Activated CD4-positive, alpha-beta T cell treated with anti-CD3 and anti-CD28 coated beads for 36 hours (primary cell): ENCODE results near the gene NADK2. TPM values are rescaled to one million over a fixed set of nuclear protein-coding genes. Genes with fewer than 3 reads are reported as not detected.
"Not testable (repeated sequence)": the region's sequence is repeated elsewhere in the genome, so short reads cannot be mapped to it uniquely, and the experiment has no call there.

ENCODE experiments used
- ATAC-seq: fragments of 200-7000 bp; cut with Tn5 transposase; one replicate; pipeline ENCODE4 v1.10.0; 2021; ENCODE audit warnings: mild to moderate bottlenecking, moderate library complexity
- CTCF ChIA-PET: fragments of 350-600 bp; sonication (Branson Sonifier 250); formaldehyde crosslinking; loops from one replicate; lab custom pipeline; 2021; ENCODE audit warnings: antibody characterized with exemption; lab: Charles Lee
- POLR2A ChIA-PET: fragments of 350-600 bp; sonication (Branson Sonifier 250); formaldehyde crosslinking; loops from one replicate; lab custom pipeline; 2021; ENCODE audit warnings: antibody characterized with exemption, inconsistent platforms; lab: Charles Lee
- DNase-seq: peaks from one replicate; pipeline ENCODE4 v3.0.0-alpha.2; 2020
- H3K27ac Mint-ChIP-seq: one replicate; pipeline ENCODE4 v1.8.0; 2021; ENCODE audit warnings: mixed read lengths
- H3K27me3 Mint-ChIP-seq: one replicate; pipeline ENCODE4 v1.8.0; 2021; ENCODE audit warnings: mixed read lengths
- H3K36me3 Mint-ChIP-seq: one replicate; pipeline ENCODE4 v1.8.0; 2021; ENCODE audit warnings: low read depth, mixed read lengths
- H3K4me1 Mint-ChIP-seq: one replicate; pipeline ENCODE4 v1.8.0; 2021; ENCODE audit warnings: mixed read lengths
- H3K4me3 Mint-ChIP-seq: one replicate; pipeline ENCODE4 v1.8.0; 2021; ENCODE audit warnings: mild to moderate bottlenecking, moderate library complexity, mixed read lengths
- H3K9me3 Mint-ChIP-seq: one replicate; pipeline ENCODE4 v1.8.0; 2021; ENCODE audit warnings: low read depth, mixed read lengths
- intact Hi-C, 2 experiments: fragments of 100-400 bp; cut with DNase I in 1 of 2; cut with micrococcal nuclease in 1 of 2; formaldehyde crosslinking; loops; one replicate each; pipeline versions ENCODE4 v1.14.2 to v1.15.1; 2022 to 2024; cut with DNase I, micrococcal nuclease
- total RNA-seq, 2 experiments: library from RNA; stranded (reverse); gene quantifications; one replicate each; pipeline ENCODE4 v1.2.3, GENCODE V29; 2021

Gene NADK2
- total RNA-seq, 2 experiments from 2014 or later: 16.1 to 19.3 TPM

DNA sequence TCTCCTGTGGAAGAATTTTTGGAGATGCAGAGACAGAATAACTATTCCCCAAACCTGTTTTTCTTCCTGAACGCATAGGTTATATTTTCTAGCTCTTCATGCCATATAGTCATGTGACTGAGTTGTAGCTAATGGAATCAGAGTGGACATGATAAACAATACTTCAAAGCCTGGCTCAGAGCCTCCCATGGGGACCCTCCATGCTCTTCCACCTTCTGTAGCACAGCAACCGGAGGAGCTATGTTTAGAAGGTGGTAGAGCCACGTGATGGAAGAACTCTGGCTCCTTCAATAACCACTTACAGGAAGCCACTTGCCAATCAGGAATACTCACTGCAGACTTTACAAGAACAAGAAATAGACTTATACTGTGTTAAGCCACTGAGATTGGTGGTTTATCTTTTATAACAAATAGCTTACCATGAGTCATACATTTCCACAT lies 39.2 kb downstream of the NADK2 start:
- intact Hi-C loops: no loop called here
- Mint-ChIP-seq H3K4me1 (peaks cover 3% of the 10 kb centered on the region), H3K27ac (peak overlapping the region; percentile 37), H3K4me3 (no peak overlapping the region), H3K9me3 (no peaks in the 10 kb centered on the region), H3K27me3 (no peaks in the 10 kb centered on the region), H3K36me3 (peaks cover 16% of the 10 kb centered on the region)
- POLR2A ChIA-PET: no interaction called here
- CTCF ChIA-PET: interaction anchor here (0.7 to 1.2 kb wide), 3 partner anchors 11 to 1267 kb away, joined by 3 to 5 read pairs (median 4); no protein-coding TSS in a partner anchor
- ATAC-seq (no peak), DNase-seq (no peak)

DNA sequence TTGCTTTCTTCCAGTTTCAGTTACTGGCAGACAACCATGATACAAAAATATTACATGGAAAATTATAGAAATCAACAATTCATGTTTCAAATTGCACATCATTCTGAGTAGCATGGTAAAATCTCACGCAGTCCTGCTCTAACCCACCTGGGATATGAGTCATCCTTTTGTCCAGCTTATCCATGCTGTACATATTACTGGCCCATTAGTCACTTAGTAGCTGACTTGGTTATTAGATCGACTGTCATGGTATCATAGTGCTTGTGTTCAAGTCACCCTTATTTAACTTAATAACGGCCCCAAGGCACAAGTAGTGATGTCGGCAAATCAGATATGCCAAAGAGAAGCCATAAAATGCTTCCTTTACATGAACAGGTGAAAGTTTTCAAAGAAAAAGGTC lies 41.2 kb downstream of the NADK2 start:
- no peak for ATAC-seq
- no peaks in the 10 kb centered on the region for H3K27me3 Mint-ChIP-seq
- peaks cover 17% of the 10 kb centered on the region for H3K36me3 Mint-ChIP-seq
- POLR2A ChIA-PET: no interaction called here
- no peak for DNase-seq
- H3K9me3 Mint-ChIP-seq: no peaks in the 10 kb centered on the region
- peaks cover 3% of the 10 kb centered on the region for H3K4me1 Mint-ChIP-seq
- CTCF ChIA-PET: no interaction called here
- no peak overlapping the region for H3K4me3 Mint-ChIP-seq
- H3K27ac Mint-ChIP-seq: no peak overlapping the region
- intact Hi-C loops: no loop called here

DNA sequence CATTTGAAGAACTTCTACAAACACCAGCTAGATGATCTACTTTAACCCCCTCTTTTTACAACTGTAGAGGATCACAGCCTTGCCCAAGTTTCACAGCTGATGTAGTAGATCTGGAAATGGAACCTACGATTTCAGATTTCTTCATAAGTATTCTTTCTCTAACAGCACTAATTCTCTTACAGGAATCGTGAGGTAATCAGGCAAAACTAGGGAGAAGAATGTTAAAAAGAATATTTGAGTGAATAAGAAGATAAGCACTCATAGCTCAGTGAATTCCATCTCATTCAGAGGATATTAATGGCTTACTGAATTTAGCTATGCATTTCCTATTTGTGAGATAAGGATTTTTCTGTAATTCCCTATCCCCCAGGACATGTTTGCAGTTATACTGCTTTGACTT lies 42.1 kb downstream of the NADK2 start:
- intact Hi-C loops: no loop called here
- ATAC-seq (no peak), DNase-seq (no peak)
- Mint-ChIP-seq H3K4me3 (no peak overlapping the region), H3K27me3 (no peaks in the 10 kb centered on the region), H3K4me1 (peaks cover 3% of the 10 kb centered on the region), H3K36me3 (peaks cover 18% of the 10 kb centered on the region), H3K27ac (no peak overlapping the region), H3K9me3 (no peaks in the 10 kb centered on the region)
- ChIA-PET POLR2A (no interaction called here), CTCF (interaction anchor here (0.6 kb wide), 1 partner anchor 22 kb away, joined by 3 read pairs; no protein-coding TSS in a partner anchor)

DNA sequence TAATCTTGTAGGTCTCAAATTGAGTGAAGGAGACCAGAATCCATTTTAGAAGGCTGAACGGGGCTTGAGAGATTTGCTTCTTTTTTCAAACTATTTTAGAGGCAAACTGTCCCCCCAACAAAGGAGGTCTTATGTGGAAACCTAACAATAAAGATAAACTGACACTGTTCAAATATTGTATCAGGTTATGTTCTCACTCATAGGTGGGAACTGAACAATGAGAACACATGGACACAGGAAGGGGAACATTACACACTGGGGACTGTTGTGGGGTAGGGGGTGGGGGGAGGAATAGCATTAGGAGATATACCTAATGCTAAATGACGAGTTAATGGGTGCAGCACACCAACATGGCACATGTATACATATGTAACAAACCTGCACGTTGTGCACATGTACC lies 42.9 kb downstream of the NADK2 start:
- POLR2A ChIA-PET, H3K4me1 Mint-ChIP-seq, CTCF ChIA-PET, ATAC-seq, intact Hi-C loops, H3K4me3 Mint-ChIP-seq, H3K9me3 Mint-ChIP-seq, DNase-seq, H3K27ac Mint-ChIP-seq, H3K27me3 Mint-ChIP-seq: not testable (repeated sequence)
- H3K36me3 Mint-ChIP-seq: peaks cover 20% of the 10 kb centered on the region

DNA sequence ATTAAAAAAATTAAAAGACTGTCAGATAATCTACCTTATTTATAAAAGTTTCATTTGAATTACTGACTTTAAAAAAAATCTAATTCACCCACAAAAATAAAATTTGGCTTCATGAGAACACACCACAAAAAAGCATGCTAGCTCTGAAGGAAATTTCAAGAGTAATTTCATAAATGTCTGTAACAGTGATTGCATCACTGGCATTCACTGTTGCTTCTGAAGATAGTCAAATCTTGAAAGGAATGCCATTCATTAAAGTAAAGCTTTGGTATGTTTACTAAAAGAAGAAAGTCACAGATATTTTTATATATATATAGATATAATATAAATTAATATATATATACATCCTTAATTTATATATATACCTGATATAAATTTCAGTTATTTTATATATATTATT lies 43.4 kb downstream of the NADK2 start:
- CTCF ChIA-PET: interaction anchor here (0.7 to 1.5 kb wide), 2 partner anchors 16 to 21 kb away, joined by 3 to 4 read pairs; no protein-coding TSS in a partner anchor
- ATAC-seq: no peak

DNA sequence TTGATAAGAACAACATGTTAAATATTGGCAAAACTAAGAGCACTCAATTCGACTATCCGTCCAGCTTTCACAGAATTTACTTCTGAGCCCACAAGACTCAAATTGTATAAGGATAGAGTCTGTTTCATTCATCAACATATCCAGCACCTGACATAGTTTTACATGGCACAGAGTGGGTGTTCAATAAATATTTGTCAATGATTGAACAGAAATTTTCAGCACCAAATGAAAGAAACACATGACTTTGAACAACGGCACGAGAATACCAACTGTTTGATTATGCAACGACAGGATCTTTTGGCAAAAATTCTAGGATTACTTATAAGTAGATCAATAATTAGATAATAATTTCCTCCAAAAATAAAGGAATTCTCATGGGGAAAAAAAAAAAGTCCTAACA lies 48.0 kb downstream of the NADK2 start:
- ATAC-seq: no peak
- POLR2A ChIA-PET: interaction anchor here (0.6 kb wide), 1 partner anchor 1113 kb away, joined by 3 read pairs; no protein-coding TSS in a partner anchor
- peaks cover 7% of the 10 kb centered on the region for H3K9me3 Mint-ChIP-seq
- DNase-seq: no peak
- no peak overlapping the region for H3K27ac Mint-ChIP-seq
- intact Hi-C loops: no loop called here
- H3K4me3 Mint-ChIP-seq: no peak overlapping the region
- no peaks in the 10 kb centered on the region for H3K4me1 Mint-ChIP-seq
- H3K27me3 Mint-ChIP-seq: no peaks in the 10 kb centered on the region
- CTCF ChIA-PET: interaction anchor here (0.6 kb wide), 1 partner anchor 91 kb away, joined by 3 read pairs; no protein-coding TSS in a partner anchor
- peaks cover 48% of the 10 kb centered on the region for H3K36me3 Mint-ChIP-seq

More for the DNA sequence above, 43.4 kb downstream of the NADK2 start:
- DNase-seq: no peak
- intact Hi-C loops: no loop called here
- no peak overlapping the region for H3K27ac Mint-ChIP-seq
- H3K4me1 Mint-ChIP-seq: peaks cover 3% of the 10 kb centered on the region
- no peaks in the 10 kb centered on the region for H3K27me3 Mint-ChIP-seq
- no peaks in the 10 kb centered on the region for H3K9me3 Mint-ChIP-seq
- H3K36me3 Mint-ChIP-seq: peaks cover 22% of the 10 kb centered on the region
- H3K4me3 Mint-ChIP-seq: no peak overlapping the region
- POLR2A ChIA-PET: no interaction called here

DNA sequence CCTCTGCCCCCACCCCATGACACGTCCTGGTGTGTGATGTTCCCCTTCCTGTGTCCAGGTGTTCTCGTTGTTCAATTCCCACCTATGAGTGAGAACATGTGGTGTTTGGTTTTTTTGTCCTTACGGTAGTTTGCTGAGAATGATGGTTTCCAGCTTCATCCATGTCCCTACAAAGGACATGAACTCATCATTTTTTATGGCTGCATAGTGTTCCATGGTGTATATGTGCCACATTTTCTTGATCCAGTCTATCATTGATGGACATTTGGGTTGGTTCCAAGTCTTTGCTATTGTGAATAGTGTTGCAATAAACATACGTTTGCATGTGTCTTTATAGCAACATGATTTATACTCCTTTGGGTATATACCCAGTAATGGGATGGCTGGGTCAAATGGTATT lies 57.3 kb downstream of the NADK2 start:
- H3K4me3 Mint-ChIP-seq, H3K4me1 Mint-ChIP-seq, POLR2A ChIA-PET, ATAC-seq, H3K27me3 Mint-ChIP-seq, CTCF ChIA-PET, H3K27ac Mint-ChIP-seq, intact Hi-C loops, DNase-seq: not testable (repeated sequence)
- Mint-ChIP-seq H3K9me3 (peaks cover 23% of the 10 kb centered on the region), H3K36me3 (peaks cover 81% of the 10 kb centered on the region)

DNA sequence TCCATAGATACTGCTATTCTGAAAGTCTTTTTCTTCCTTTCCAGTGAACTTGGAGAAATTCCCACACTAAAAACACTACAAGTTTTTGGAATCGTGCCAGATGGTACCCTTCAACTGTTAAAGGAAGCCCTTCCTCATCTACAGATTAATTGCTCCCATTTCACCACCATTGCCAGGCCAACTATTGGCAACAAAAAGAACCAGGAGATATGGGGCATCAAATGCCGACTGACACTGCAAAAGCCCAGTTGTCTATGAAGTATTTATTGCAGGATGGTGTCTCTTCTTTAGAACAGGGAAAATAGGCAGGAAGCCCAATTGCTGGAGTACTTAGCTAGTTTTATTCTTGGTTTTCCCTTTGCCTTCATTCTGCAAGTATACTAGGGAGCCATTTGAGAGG lies 60.0 kb downstream of the NADK2 start:
- DNase-seq (no peak), ATAC-seq (no peak)
- CTCF ChIA-PET: interaction anchor here (1.6 kb wide), 1 partner anchor 103 kb away, joined by 6 read pairs; no protein-coding TSS in a partner anchor
- intact Hi-C loops: no loop called here
- peaks cover 80% of the 10 kb centered on the region for H3K36me3 Mint-ChIP-seq
- H3K27ac Mint-ChIP-seq: no peak overlapping the region
- H3K9me3 Mint-ChIP-seq: peaks cover 3% of the 10 kb centered on the region
- H3K4me3 Mint-ChIP-seq: no peak overlapping the region
- H3K4me1 Mint-ChIP-seq: peaks cover under 1% of the 10 kb centered on the region
- no peaks in the 10 kb centered on the region for H3K27me3 Mint-ChIP-seq
- POLR2A ChIA-PET: no interaction called here

DNA sequence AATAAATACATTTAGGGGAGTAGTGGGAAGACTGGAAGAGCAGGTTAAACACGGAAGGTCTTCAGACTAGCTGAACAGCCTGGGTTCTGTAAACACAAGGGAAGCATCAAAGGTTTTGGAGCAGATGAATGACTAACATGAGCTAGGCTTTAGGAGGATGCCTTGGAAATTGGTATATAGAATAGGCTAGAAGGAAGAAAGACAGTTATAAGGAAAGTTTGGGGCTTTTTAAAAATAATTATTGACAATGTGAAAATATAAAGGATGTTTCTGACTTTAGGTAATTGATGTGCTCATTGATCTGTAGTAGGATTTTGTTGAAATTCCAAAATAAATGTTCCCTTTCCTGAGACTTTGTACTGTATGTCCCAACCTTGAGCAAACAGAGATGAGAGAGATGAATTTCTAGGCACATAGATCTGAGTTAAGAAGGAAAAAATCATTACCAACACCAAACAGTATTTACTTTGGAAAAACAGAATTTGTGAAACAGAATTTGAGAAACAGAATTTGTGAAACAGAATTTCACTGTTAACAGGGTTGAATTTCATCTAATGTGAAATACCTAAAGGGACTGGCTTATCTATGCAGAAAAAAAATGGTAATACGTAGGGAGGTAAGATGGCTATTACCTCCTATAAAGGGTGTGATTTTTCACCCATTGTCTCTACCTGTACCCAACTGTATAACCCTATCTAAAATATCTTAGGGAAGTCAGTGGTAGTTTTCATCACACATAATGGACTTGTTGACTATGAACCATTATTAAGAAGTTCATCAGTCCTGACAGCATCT lies 61.0 kb downstream of the NADK2 start:
- ChIA-PET CTCF (interaction anchor here (0.7 kb wide), 1 partner anchor 37 kb away, joined by 3 read pairs; no protein-coding TSS in a partner anchor), POLR2A (no interaction called here)
- no peaks in the 10 kb centered on the region for H3K27me3 Mint-ChIP-seq
- H3K27ac Mint-ChIP-seq: peak overlapping the region; percentile 12
- peaks cover 75% of the 10 kb centered on the region for H3K36me3 Mint-ChIP-seq
- ATAC-seq (no peak), DNase-seq (no peak)
- H3K9me3 Mint-ChIP-seq: no peaks in the 10 kb centered on the region
- peaks cover 2% of the 10 kb centered on the region for H3K4me1 Mint-ChIP-seq
- intact Hi-C loops: no loop called here
- H3K4me3 Mint-ChIP-seq: no peak overlapping the region

DNA sequence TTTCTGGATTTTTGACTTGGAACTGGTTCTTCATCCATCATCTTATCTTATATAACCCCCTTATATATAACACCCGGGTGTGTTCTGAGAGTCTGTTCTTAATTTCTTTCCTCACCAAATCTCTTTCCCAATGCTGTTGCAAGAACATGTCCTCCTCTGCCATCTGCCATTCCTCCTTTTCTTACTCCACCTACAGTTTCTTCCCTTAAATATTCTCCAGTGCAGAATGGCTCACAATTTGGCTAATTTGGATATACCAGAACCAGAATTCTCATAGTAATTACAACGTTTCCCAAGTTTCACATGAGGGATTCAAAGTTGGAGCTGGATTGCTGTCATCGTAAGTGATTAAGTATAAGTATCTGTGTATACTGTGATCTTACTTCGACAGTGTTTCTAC lies 61.8 kb downstream of the NADK2 start:
- Mint-ChIP-seq H3K27ac (no peak overlapping the region), H3K9me3 (no peaks in the 10 kb centered on the region), H3K27me3 (no peaks in the 10 kb centered on the region), H3K36me3 (peaks cover 69% of the 10 kb centered on the region), H3K4me1 (peaks cover 2% of the 10 kb centered on the region), H3K4me3 (no peak overlapping the region)
- DNase-seq: no peak
- ATAC-seq: no peak
- ChIA-PET CTCF (interaction anchor here (0.7 kb wide), 1 partner anchor 38 kb away, joined by 3 read pairs; no protein-coding TSS in a partner anchor), POLR2A (no interaction called here)
- intact Hi-C loops: no loop called here

DNA sequence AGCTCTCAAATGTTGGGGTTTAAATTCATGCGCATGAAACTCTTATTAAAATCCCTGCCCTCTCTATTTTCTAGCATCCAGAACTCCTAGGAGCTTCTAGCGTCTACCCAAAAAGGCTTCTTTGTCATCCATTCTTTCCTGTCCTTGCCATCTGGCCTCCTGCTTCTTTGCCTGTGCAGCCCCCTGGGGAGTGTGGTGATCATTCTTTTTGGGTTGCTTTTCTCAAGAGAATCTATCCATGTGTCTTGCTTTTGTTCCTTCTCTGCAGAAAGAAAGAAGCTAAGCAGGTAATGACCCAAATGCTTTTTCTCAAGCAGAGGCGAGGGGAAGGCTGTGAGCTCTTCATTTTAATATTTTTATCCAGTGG lies 63.2 kb downstream of the NADK2 start:
- DNase-seq: no peak
- no peak for ATAC-seq
- POLR2A ChIA-PET: no interaction called here
- Mint-ChIP-seq H3K9me3 (no peaks in the 10 kb centered on the region), H3K4me3 (no peak overlapping the region), H3K27ac (no peak overlapping the region), H3K4me1 (peaks cover 2% of the 10 kb centered on the region), H3K27me3 (no peaks in the 10 kb centered on the region), H3K36me3 (peaks cover 72% of the 10 kb centered on the region)
- intact Hi-C loops: no loop called here
- CTCF ChIA-PET: interaction anchor here (0.7 to 0.8 kb wide), 2 partner anchors 13 to 220 kb away, joined by 3 read pairs; no protein-coding TSS in a partner anchor
